BJ (cell line): ENCODE data around the gene PLBD2. TPM values are rescaled to one million over a fixed set of nuclear protein-coding genes. Genes with fewer than 3 reads are reported as not detected.

ENCODE experiments used
- CTCF ChIA-PET: fragments of 350-600 bp; formaldehyde crosslinking; extraction: SDS; loops from one replicate; lab custom pipeline; 2021; ENCODE audit warnings: antibody characterized with exemption, inconsistent platforms; lab: Yijun Ruan, JAX
- POLR2A ChIA-PET: fragments of 300-600 bp; sonication (Branson Sonifier 250); formaldehyde crosslinking; extraction: SDS; loops from one replicate; lab custom pipeline; 2021; ENCODE audit warnings: antibody characterized with exemption; lab: Charles Lee
- DNase-seq: peaks from one replicate; pipeline ENCODE4 v3.0.0-alpha.2; 2011; ENCODE audit warnings: low read depth
- H3K27me3 ChIP-seq: 2 replicates; pipeline ENCODE4 v1.6.0; 2011; ENCODE audit warnings: low read length; ENCODE audit not compliant: control insufficient read depth, insufficient read depth
- H3K36me3 ChIP-seq: 2 replicates; pipeline ENCODE4 v1.5.1; 2011; ENCODE audit warnings: low read length; ENCODE audit not compliant: control insufficient read depth, insufficient read depth
- H3K4me3 ChIP-seq: 2 replicates; pipeline ENCODE4 v1.5.1; 2011; ENCODE audit warnings: low read depth, mild to moderate bottlenecking, control low read depth, low read length
- CTCF ChIP-seq: IDR thresholded peaks from 2 replicates; pipeline ENCODE4 v1.5.1; 2011; ENCODE audit warnings: low read depth, mild to moderate bottlenecking, control low read depth, inconsistent platforms, low read length, moderate library complexity; ENCODE audit not compliant: insufficient read depth
- polyA plus RNA-seq: library from polyadenylated mRNA; depleted of rRNA; stranded (reverse); fragments of >200 nt; gene quantifications from 2 replicates; pipeline ENCODE4 v1.2.3, GENCODE V29; 2011

The PLBD2 gene
- polyA plus RNA-seq, 1 experiment, result 30.9 TPM

GRCh38 chr12:113422030-113422885 is 63.9 kb downstream of the PLBD2 start, which contains the start of gene SDSL:
Gene SDSL, plus strand, starts transcription at chr12:113422380. Its CDS starts 5,603 bp downstream, at chr12:113427983.
- H3K36me3 ChIP-seq, result no peaks in the 10 kb centered on the region
- peak; percentile 27 for DNase-seq
- ChIA-PET POLR2A (no interaction called here), CTCF (interaction anchor here (0.6 to 3.5 kb wide), 6 partner anchors 12 to 234 kb away, joined by 3 to 16 read pairs (median 3); no protein-coding TSS in a partner anchor)
- H3K27me3 ChIP-seq, result peaks cover 2% of the 10 kb centered on the region; the same call in 1 of the 2 replicates
- no peak for TF ChIP-seq CTCF
- peak within 1 kb of the TSS; percentile 55 for H3K4me3 ChIP-seq

- Histone ChIP-seq H3K4me3 (peak overlapping the region; percentile 55), H3K27me3 (peaks cover 2% of the 10 kb centered on the region; the same call in 1 of the 2 replicates), H3K36me3 (no peaks in the 10 kb centered on the region)
- no peak for DNase-seq
- no peak for TF ChIP-seq CTCF
- ChIA-PET CTCF (interaction anchor here (1.0 to 3.5 kb wide), 2 partner anchors 16 to 109 kb away, joined by 8 to 16 read pairs; no protein-coding TSS in a partner anchor), POLR2A (no interaction called here)
These were observed 64.7 kb downstream of the PLBD2 start for GRCh38 chr12:113422886-113423669.

GRCh38 chr12:113424456-113424855 is 66.1 kb downstream of the PLBD2 start:
- ChIA-PET CTCF (interaction anchor here (0.6 to 3.5 kb wide), 24 partner anchors 8 to 231 kb away, joined by 3 to 20 read pairs (median 5); partner anchors contain the start of gene SLC8B1), POLR2A (no interaction called here)
- no peak overlapping the region for H3K4me3 ChIP-seq
- no peaks in the 10 kb centered on the region for H3K36me3 ChIP-seq
- H3K27me3 ChIP-seq, result 0 out of 2 replicates have a peak, but pooled peaks cover 1% of the 10 kb centered on the region
- DNase-seq, result no peak
- no peak for TF ChIP-seq CTCF

- ChIA-PET CTCF (interaction anchor here (0.6 to 3.5 kb wide), 41 partner anchors 9 to 268 kb away, joined by 3 to 20 read pairs (median 4); partner anchors contain the start of gene SLC8B1), POLR2A (no interaction called here)
- Histone ChIP-seq H3K27me3 (0 out of 2 replicates have a peak, but pooled peaks cover 1% of the 10 kb centered on the region), H3K36me3 (no peaks in the 10 kb centered on the region), H3K4me3 (no peak overlapping the region)
- no peak for DNase-seq
- TF ChIP-seq CTCF, result peak; percentile 94
These were observed 66.8 kb downstream of the PLBD2 start for GRCh38 chr12:113424915-113425823.
